HG03280 (cell line): ENCODE results near the gene C1orf53.

Experiments
- ATAC-seq: cut with Tn5 transposase; IDR thresholded peaks from one replicate; pipeline ENCODE4 v1.9.1; 2021; ENCODE audit warnings: mild to moderate bottlenecking, moderate library complexity; ENCODE audit not compliant: unreplicated experiment

Gene C1orf53

GRCh38 chr1:197907846-197908616 lies 5.6 kb downstream of the C1orf53 start:
- no peak for ATAC-seq

DNA sequence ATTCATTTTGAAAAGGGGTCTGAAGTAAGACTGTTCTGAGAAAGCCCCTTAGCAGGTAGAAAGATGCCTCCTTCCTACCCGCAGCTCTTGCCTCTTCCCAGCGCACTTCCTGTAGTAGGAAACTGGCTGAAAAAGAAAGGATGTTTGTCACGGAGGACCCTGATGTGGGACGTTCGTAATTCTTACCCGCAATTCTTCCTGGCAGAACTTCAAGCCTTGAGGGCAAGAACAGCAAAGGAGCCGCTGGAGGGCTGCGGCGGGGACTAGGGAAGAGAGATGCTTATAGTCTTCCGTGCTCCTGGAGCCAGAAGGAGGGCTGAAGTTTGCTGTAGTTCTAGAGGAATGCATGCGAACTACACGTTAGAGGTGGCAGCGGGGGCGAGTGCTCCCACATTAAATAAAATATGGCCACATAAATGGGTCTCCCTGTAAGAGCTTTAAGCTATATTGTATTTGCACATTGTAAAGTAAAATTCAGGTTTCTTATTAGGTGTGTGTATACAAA lies 6.3 kb downstream of the C1orf53 start:
- ATAC-seq = no peak

DNA sequence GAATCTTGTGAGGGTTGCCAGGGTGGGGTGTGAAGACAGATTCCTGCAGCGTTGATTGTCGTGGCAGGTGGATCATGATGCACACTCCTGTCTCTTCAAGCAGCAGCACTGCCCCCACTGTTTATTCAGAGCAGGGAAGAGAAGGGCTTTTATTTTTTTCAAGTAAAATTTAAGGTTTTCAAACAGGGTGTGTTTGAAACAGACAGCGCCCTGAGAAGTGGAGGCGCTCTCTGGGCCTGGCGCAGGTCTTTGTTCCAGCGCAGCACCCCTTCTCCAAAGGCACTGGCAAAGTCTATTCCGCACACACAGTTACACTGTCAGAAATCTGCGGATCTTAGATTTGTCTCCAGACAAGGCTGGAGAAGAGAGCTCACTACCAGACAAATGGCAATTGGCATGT lies 7.0 kb downstream of the C1orf53 start:
- no peak for ATAC-seq

- ATAC-seq = no peak
These were observed 7.9 kb downstream of the C1orf53 start for GRCh38 chr1:197910120-197910991.

DNA sequence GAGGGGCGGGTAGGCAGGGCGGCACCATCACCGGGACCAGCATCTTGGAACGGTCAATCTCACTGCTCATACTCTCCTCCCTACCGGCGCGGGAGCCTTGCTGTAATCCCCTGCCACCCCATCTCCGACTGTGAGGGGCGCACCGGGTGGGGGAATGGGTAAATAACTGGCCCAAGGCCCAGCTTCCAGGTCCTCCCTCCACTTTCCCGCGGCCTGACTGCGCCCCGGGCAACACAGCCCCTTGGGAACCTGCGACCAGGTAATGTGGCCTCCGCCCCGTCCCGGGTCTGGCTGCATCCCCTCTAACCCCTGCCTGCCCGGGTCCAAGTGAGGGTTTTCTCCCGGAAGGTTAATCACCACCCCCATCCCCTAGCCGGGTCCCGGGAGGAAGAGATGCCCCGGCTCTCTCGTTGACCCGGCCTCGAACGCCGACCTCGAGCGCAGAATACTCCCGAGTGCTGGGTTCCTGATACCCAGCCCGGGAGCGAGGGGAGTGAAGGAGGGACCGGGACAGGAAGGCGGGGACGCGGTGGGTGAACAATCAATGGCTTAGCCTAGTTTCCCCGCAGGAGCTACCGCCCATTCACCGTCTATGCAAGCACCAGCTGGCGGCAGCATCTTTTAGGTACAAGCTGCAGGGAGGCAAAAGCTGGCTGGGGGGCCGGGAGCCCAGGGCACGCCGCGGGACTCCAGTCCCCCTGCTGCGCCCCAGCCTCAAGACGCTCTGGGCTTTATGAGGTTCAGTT lies 8.9 kb downstream of the C1orf53 start:
- no peak for ATAC-seq

- no peak for ATAC-seq
These were observed 9.6 kb downstream of the C1orf53 start for GRCh38 chr1:197911857-197912696.

- no peak for ATAC-seq
These were observed 10.5 kb downstream of the C1orf53 start for GRCh38 chr1:197912739-197913494.

DNA sequence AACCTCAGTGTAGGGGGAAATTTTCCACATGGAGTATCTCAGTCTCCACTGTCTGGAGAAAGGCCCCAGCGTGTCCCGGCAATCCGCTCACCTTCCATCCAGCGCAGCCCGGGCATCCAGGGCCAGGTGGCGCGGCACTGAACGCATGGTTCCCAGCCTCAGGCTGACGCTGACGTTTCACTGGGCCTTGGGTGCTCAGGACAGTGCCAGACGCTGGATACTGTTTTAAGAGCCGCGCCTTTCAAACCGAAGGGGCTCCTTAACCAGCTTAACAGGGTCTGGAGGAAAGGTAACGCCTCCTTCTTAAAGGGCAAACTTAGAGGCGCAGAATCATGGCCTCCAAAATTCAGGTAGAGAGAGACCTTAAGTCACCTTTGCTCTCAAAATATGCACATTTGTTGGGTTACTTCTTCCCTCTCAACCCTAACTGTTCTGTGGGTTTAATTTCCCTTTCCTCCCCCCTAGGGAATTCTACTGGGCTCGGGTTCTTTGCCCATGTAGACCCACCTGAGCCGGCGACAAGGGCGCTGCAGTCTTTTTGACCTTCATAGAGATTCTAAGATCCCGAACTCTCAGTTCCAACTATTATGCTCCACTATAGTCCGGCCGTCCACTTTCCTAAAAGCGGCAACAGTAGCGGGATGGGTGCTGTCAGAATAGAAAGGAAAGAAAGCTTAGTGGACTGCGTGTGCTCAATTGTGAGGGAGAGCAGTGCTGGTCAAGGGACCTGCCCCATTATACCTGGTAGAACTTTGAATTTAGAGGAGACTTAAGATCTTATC lies 11.3 kb downstream of the C1orf53 start:
- ATAC-seq = no peak

DNA sequence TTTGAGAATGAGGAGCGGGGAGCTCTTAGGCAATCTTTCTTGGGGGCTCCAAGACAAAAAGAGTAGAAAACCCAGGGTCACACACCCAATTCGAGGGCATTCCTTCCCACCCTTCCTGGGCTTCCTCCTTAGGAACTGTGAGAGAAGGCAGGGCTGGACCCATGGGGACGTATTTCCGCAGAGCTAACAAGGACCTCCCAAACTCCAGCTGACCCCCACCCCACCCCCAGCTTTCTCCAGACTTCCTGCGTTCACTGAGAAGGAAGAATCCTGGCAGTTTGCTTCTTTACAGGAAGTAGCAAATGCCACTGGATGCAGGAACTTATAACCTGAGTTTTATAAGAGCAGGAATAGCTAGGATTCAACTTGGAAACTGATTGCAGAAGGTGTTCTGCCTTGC lies 12.1 kb downstream of the C1orf53 start:
- no peak for ATAC-seq

DNA sequence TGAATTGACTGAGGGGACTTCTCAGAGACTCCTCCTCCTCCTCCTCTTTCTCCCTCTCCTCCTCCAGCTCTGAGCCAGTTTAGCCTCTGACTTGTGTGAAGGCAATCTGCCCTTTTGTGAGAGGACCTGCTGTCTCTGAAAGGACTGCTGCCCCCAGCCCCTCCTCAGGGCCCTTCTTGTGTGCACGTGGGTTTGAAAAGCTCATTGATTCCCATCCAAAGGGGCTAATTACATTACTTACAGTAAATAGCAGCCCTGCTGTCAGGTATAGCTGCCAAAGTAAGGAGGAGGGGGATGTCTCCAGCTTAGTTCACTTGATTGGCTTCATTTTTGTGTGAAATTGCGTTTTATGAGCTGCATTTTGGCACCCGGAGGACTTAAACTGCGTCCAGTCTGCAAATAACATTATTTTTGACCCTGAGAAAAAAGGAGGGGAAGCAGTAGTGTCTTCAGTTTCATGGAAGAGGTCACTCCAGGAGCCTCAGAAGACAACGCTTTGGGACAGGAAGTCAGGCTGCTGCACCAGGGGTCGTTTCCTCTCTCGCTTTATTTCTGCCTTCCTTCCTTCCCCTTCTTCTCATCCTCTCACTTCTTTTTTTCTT lies 12.9 kb downstream of the C1orf53 start:
- ATAC-seq = no peak

DNA sequence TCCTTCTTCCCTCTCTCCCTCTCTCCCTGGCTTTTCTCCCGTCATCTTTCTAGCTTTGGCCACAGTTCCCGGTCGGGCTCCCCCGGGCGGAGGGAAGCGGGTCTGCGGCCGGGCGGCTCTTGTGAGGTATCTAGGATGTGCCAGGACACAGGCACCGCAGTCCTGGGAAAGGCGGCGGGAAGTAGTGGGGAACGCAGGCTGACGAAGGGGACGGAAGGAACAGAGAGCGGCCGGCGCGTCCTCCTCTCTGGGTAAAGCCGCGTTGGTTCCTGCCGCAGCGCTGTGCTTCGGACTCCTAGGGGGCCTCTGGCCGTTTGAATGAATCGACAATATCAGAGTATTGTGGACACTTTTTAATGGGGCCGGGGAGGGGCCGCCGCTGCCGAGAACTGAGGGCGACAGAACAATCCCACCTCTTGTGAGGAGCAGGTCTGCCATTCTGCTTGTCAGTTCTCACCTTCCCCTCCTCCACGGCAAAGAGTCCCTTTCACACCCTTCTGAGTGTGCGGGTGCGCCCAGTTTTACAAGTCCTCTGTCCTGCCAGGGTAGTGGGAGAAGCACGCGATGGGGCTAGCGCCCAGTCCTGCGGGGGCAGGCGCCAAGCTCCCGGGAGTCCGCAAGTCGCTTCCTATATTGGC lies 13.6 kb downstream of the C1orf53 start:
- ATAC-seq = no peak

DNA sequence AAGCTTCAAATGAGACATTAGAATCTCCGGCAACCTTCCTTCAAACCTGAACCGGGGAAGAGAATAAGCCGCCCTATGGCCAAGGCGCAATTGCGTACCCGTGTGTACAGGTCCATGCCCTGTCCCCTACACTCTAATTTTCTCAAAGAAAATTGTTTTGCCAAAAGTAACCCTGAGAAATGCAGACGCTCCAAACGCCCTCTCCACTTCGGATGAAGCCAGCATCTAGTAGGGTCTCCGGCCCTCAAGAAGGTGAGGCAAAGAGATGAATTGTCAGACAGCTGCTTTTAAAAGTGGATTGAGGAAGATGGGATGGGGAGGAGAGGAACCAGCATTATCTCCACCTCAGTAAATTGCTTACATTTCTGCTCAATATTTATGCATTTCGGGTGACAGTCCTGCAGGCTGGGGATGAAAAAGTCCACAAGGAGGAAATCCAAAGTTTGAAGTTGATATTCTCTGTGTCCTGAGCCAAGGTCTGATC lies 14.1 kb downstream of the C1orf53 start:
- no peak for ATAC-seq

DNA sequence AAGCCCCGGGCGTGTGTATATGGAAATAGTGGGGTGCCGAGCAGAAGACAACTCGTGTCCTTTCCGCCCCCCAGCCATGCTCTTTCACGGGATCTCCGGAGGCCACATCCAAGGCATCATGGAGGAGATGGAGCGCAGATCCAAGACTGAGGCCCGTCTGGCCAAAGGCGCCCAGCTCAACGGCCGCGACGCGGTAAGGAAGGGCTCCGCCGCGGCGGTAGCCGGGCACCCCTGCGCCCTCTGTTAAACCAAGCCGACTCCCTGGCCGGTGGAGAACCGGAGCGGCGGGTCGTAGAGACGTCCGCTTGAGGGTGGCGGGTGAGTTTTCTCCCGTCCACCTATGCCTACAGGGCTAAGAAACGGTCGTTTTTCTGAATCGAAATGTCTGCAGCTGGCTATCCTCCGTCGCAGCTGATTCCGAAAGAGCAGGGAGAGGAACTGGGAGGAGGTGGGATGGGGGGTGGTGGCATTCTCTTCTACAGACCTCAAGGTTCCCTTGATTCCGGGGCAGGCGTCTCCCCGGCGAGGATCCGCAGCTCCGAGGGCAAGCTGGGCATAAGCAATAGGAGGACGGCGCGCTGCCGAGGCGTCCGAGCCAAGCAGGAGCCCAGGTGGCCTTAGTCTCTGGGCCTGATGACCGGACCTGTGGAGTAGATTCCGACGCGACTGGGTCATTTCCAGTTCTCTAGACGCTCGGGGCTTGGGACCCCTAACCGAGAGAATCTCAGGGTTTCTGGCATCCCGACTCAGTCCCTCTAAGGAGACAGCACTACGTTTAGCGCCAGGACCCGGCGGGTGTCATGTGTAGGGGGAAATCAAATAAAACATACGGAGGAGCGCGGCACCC lies 15.6 kb downstream of the C1orf53 start:
- no peak for ATAC-seq

- ATAC-seq = no peak
These were observed 16.4 kb downstream of the C1orf53 start for GRCh38 chr1:197918807-197919345.

DNA sequence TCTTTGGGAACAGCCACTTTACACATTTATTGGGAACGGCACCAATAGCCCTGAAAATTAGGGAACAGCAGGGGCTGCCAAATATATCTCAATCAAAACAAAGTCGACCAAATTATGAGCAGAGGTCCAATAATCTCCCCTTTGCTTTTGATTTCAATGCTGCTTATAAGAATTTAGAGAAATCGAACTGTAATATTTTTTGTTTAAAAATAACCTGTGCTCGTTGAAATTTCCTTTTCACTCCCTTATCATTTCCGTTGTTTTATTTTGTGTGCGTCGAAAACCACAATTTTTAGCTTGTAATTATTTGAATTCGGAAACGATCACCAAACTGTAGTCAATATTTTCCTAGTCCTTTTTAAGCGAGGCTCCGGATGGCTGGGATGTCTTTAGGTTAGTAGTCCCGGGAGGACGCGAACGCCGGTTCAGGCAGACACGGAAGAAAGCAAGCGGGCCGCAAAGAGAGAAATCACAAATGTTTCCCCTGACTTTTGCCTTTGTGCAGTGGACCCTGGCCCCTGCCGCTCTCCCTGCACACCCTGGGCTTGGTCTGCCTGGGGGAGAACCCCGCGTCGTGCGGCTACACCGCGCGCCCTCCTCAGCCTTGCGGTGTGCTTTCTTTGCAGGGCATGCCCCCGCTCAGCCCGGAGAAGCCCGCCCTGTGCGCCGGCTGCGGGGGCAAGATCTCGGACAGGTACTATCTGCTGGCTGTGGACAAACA lies 17.1 kb downstream of the C1orf53 start:
- ATAC-seq = no peak

GRCh38 chr1:197920067-197920396 lies 17.6 kb downstream of the C1orf53 start:
- no peak for ATAC-seq
